HL-60/S4 treated with retinoic acid at 250 ng/mL for 4 days and 3 days (cell line): ENCODE data around the gene NUP42.

ENCODE experiments used
- in situ Hi-C: fragments of 300-500 bp; cut with MboI; formaldehyde crosslinking; loops from 2 replicates; pipeline ENCODE4 v1.7.0; 2022; ENCODE audit warnings: low sequenced_read_pairs

Gene NUP42

GRCh38 chr7:23232966-23233365 is 51.1 kb downstream of the NUP42 start:
- in situ Hi-C loops, result no loop called here

- in situ Hi-C loops, result no loop called here
Measured at GRCh38 chr7:23234569-23235296, 52.9 kb downstream of the NUP42 start.

GRCh38 chr7:23235813-23236221 is 54.0 kb downstream of the NUP42 start:
- in situ Hi-C loops, result no loop called here

GRCh38 chr7:23237000-23237399 is 55.2 kb downstream of the NUP42 start:
- in situ Hi-C loops, result no loop called here

- in situ Hi-C loops, result no loop called here
Measured at GRCh38 chr7:23238983-23239652, 57.3 kb downstream of the NUP42 start.

- in situ Hi-C loops, result no loop called here
Measured at GRCh38 chr7:23239698-23240097, 57.9 kb downstream of the NUP42 start.

- in situ Hi-C loops, result no loop called here
Measured at GRCh38 chr7:23242321-23242720, 60.5 kb downstream of the NUP42 start.

- in situ Hi-C loops, result no loop called here
Measured at GRCh38 chr7:23242935-23243334, 61.1 kb downstream of the NUP42 start.

- in situ Hi-C loops, result no loop called here
Measured at GRCh38 chr7:23246555-23246954, 64.7 kb downstream of the NUP42 start, which contains the start of gene GPNMB. GPNMB (plus strand) TSS chr7:23246775; CDS start chr7:23246858, 83 bp downstream.

GRCh38 chr7:23247046-23247602 is 65.3 kb downstream of the NUP42 start:
- in situ Hi-C loops, result no loop called here

GRCh38 chr7:23247603-23248335 is 65.9 kb downstream of the NUP42 start:
- in situ Hi-C loops, result no loop called here

GRCh38 chr7:23249486-23249885 is 67.6 kb downstream of the NUP42 start:
- in situ Hi-C loops, result no loop called here
